ENCODE data around the gene NQO2. TPM values are rescaled to one million over a fixed set of nuclear protein-coding genes. Genes with fewer than 3 reads are reported as not detected.

The NQO2 gene
- total RNA-seq, 1 donor from 2014 or later = 9.4 TPM

DNA sequence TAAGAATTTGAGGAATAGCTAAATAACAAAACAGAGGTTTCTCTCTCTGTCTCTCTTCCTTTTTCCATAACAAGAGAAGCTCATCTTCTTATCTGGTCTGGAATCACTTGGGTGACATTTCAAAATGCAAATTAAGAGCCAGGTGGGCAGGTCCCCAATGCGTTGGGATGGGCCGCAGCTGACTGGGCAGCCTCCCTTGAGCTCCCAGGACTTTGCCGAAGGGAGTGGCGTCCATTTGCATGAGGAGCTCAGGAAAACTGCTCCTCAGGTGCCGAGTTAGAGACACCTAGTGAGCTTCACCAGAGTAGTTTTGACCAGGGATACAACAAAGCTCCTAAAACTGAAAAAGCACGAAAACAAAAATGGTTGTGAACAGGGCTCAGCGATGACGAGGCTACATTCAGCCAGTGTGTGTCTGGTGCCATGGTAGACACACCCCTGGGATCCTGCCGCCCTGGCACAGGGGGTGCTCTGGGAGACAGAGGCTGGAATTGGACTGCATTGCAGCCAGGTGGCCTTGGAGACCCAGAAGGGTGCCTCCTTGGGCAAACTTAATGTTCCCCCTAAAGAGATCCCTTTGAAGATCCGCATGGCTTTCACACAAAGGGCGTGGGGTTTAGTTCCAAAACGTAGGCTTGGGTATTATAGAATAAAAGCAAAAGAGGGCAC is 14.8 kb upstream of the NQO2 start:
- DNase-seq (ENCODE audit: low read depth) (no peak), FAIRE-seq (no peak)
- no peaks in the 10 kb centered on the region for H3K27me3 ChIP-seq (ENCODE audit: insufficient read depth, low read length)
- TF ChIP-seq EZH2 (IDR thresholded peaks at IDR 0.05; ENCODE audit: insufficient read depth, low read length) = no peak
- TF ChIP-seq, protein P1, sequence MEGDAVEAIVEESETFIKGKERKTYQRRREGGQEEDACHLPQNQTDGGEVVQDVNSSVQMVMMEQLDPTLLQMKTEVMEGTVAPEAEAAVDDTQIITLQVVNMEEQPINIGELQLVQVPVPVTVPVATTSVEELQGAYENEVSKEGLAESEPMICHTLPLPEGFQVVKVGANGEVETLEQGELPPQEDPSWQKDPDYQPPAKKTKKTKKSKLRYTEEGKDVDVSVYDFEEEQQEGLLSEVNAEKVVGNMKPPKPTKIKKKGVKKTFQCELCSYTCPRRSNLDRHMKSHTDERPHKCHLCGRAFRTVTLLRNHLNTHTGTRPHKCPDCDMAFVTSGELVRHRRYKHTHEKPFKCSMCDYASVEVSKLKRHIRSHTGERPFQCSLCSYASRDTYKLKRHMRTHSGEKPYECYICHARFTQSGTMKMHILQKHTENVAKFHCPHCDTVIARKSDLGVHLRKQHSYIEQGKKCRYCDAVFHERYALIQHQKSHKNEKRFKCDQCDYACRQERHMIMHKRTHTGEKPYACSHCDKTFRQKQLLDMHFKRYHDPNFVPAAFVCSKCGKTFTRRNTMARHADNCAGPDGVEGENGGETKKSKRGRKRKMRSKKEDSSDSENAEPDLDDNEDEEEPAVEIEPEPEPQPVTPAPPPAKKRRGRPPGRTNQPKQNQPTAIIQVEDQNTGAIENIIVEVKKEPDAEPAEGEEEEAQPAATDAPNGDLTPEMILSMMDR (IDR thresholded peaks at IDR 0.05; ENCODE audit: insufficient read depth, low read depth, low read length) = no peak
- H3K9ac ChIP-seq (ENCODE audit: low read length) = no peak overlapping the region
- H3K36me3 Mint-ChIP-seq (ENCODE audit: low read depth, unreplicated experiment) = no peaks in the 10 kb centered on the region
- H3K4me1 ChIP-seq (ENCODE audit: insufficient read depth, low read length) = peaks cover 29% of the 10 kb centered on the region
- H3K9me3 ChIP-seq (ENCODE audit: insufficient read depth, low read depth, low read length) = no peaks in the 10 kb centered on the region
- no peaks in the 10 kb centered on the region for H3K9me3 Mint-ChIP-seq (ENCODE audit: unreplicated experiment)
- H4K20me1 ChIP-seq (ENCODE audit: insufficient read depth, low read length) = no peaks in the 10 kb centered on the region
- H3K27me3 Mint-ChIP-seq (ENCODE audit: low read depth, unreplicated experiment) = peaks cover 11% of the 10 kb centered on the region
- peak overlapping the region; percentile 22 for H3K4me3 Mint-ChIP-seq (ENCODE audit: unreplicated experiment)
- H3K79me2 ChIP-seq (ENCODE audit: insufficient read depth, low read length) = no peaks in the 10 kb centered on the region
- no peak overlapping the region for H3K27ac ChIP-seq (ENCODE audit: low read depth, low read length)
- no peaks in the 10 kb centered on the region for H3K36me3 ChIP-seq (ENCODE audit: insufficient read depth, low read length)
- H2AFZ ChIP-seq (ENCODE audit: low read depth, low read length) = no peak overlapping the region
- H3K4me2 ChIP-seq (ENCODE audit: low read length) = no peak overlapping the region
- no peak overlapping the region for H3K27ac Mint-ChIP-seq (ENCODE audit: unreplicated experiment)
- no peak overlapping the region for H3K4me3 ChIP-seq (ENCODE audit: insufficient read depth, low read depth, low read length)
- H3K4me1 Mint-ChIP-seq (ENCODE audit: low read depth, unreplicated experiment) = peaks cover 18% of the 10 kb centered on the region

DNA sequence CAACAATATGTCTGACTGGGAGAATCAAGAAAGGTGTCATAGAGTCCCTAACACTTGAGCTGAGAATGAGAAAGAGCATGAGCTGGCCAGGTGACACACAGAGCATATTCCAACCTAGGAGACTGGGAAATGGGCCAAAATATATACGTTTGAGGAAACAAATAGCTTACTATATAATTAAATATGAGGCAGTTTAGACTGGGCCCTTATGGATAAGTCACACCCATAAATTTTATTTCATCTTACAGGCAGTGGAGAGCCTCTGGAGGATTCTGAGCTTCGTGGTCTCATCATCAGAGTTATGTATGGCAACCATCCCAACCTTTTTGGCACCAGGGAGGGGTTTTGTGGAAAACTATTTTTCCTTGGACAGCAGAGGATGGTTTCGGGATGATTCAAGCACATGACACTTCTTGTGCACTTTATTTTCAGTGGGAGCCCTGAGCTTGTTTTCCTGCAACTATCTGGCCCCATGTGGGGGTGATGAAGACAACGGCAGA is 12.9 kb upstream of the NQO2 start:
- no peaks in the 10 kb centered on the region for H3K9me3 ChIP-seq (ENCODE audit: insufficient read depth, low read depth, low read length)
- H3K4me1 Mint-ChIP-seq (ENCODE audit: low read depth, unreplicated experiment) = peaks cover 23% of the 10 kb centered on the region
- H3K9ac ChIP-seq (ENCODE audit: low read length) = peak overlapping the region; percentile 3
- DNase-seq (ENCODE audit: low read depth) (peak; percentile 90), FAIRE-seq (no peak)
- TF ChIP-seq, protein P1 (IDR thresholded peaks at IDR 0.05; ENCODE audit: insufficient read depth, low read depth, low read length) = no peak
- no peak for TF ChIP-seq EZH2 (IDR thresholded peaks at IDR 0.05; ENCODE audit: insufficient read depth, low read length)
- peaks cover 5% of the 10 kb centered on the region for H3K27me3 Mint-ChIP-seq (ENCODE audit: low read depth, unreplicated experiment)
- H3K4me3 Mint-ChIP-seq (ENCODE audit: unreplicated experiment) = no peak overlapping the region
- H3K36me3 ChIP-seq (ENCODE audit: insufficient read depth, low read length) = no peaks in the 10 kb centered on the region
- H3K27me3 ChIP-seq (ENCODE audit: insufficient read depth, low read length) = no peaks in the 10 kb centered on the region
- H3K4me2 ChIP-seq (ENCODE audit: low read length) = peak overlapping the region; percentile 41
- no peaks in the 10 kb centered on the region for H3K9me3 Mint-ChIP-seq (ENCODE audit: unreplicated experiment)
- H4K20me1 ChIP-seq (ENCODE audit: insufficient read depth, low read length) = no peaks in the 10 kb centered on the region
- H3K36me3 Mint-ChIP-seq (ENCODE audit: low read depth, unreplicated experiment) = no peaks in the 10 kb centered on the region
- H3K79me2 ChIP-seq (ENCODE audit: insufficient read depth, low read length) = no peaks in the 10 kb centered on the region
- no peak overlapping the region for H3K4me3 ChIP-seq (ENCODE audit: insufficient read depth, low read depth, low read length)
- H3K27ac ChIP-seq (ENCODE audit: low read depth, low read length) = peak overlapping the region; percentile 35
- H3K4me1 ChIP-seq (ENCODE audit: insufficient read depth, low read length) = peaks cover 33% of the 10 kb centered on the region
- H2AFZ ChIP-seq (ENCODE audit: low read depth, low read length) = no peak overlapping the region
- H3K27ac Mint-ChIP-seq (ENCODE audit: unreplicated experiment) = no peak overlapping the region

DNA sequence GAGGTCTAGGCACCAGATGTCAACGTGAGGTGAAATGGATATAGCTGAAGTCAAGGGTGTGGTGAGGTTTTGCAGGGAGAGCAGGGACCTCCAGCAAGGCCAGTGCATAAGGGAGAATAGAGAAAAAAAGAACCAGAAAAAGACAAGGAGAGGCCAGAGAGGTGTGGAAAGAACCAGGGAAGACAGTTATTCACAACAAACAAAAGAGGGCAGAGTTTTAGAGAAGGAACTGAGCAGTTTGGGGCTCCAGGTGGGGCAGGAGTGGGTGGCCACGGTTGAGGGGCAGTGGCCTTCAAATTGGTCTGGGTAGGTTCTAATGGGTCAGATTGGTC is 11.6 kb upstream of the NQO2 start:
- Histone ChIP-seq H2AFZ (ENCODE audit: low read depth, low read length) (peak overlapping the region; percentile 70), H3K4me3 (ENCODE audit: insufficient read depth, low read depth, low read length) (peak overlapping the region; percentile 74), H3K9me3 (ENCODE audit: insufficient read depth, low read depth, low read length) (no peaks in the 10 kb centered on the region), H3K79me2 (ENCODE audit: insufficient read depth, low read length) (no peaks in the 10 kb centered on the region), H3K27ac (ENCODE audit: low read depth, low read length) (peak overlapping the region; percentile 96), H3K9ac (ENCODE audit: low read length) (peak overlapping the region; percentile 91), H3K4me1 (ENCODE audit: insufficient read depth, low read length) (peaks cover 33% of the 10 kb centered on the region), H4K20me1 (ENCODE audit: insufficient read depth, low read length) (no peaks in the 10 kb centered on the region), H3K36me3 (ENCODE audit: insufficient read depth, low read length) (no peaks in the 10 kb centered on the region), H3K4me2 (ENCODE audit: low read length) (peak overlapping the region; percentile 87), H3K27me3 (ENCODE audit: insufficient read depth, low read length) (no peaks in the 10 kb centered on the region)
- H3K4me1 Mint-ChIP-seq (ENCODE audit: low read depth, unreplicated experiment) = peaks cover 23% of the 10 kb centered on the region
- H3K36me3 Mint-ChIP-seq (ENCODE audit: low read depth, unreplicated experiment) = no peaks in the 10 kb centered on the region
- FAIRE-seq (no peak), DNase-seq (ENCODE audit: low read depth) (no peak)
- peak overlapping the region; percentile 93 for H3K4me3 Mint-ChIP-seq (ENCODE audit: unreplicated experiment)
- H3K27me3 Mint-ChIP-seq (ENCODE audit: low read depth, unreplicated experiment) = peaks cover 2% of the 10 kb centered on the region
- H3K9me3 Mint-ChIP-seq (ENCODE audit: unreplicated experiment) = no peaks in the 10 kb centered on the region
- TF ChIP-seq, protein P1 (IDR thresholded peaks at IDR 0.05; ENCODE audit: insufficient read depth, low read depth, low read length) = no peak
- no peak for TF ChIP-seq EZH2 (IDR thresholded peaks at IDR 0.05; ENCODE audit: insufficient read depth, low read length)
- H3K27ac Mint-ChIP-seq (ENCODE audit: unreplicated experiment) = peak overlapping the region; percentile 94
